A549 (cell line): ENCODE results near the gene SWI5.

Experiments
- E2F6 ChIP-seq: IDR thresholded peaks from 2 replicates; pipeline ENCODE4 v1.6.1; 2012; ENCODE audit warnings: low read depth, borderline replicate concordance
- NFE2L2 ChIP-seq: fragments of 150-350 bp; conservative IDR thresholded peaks from 2 replicates; pipeline ENCODE4 v1.6.1; 2014; ENCODE audit warnings: low read length
- TF ChIP-seq, protein P1 (sequence below): fragments of 450-650 bp; IDR thresholded peaks from 2 replicates; pipeline ENCODE4 v1.6.1; 2014; ENCODE audit warnings: antibody characterized with exemption
- TF ChIP-seq, protein P2 (sequence below): fragments of >200 bp; sonication (Bioruptor Twin); formaldehyde crosslinking; IDR thresholded peaks from 3 replicates; pipeline ENCODE4 v1.5.1; 2016

GRCh38 chr9:128251732-128252100, 24.4 kb upstream of the SWI5 start:
- TF ChIP-seq NFE2L2 (no peak), E2F6 (no peak)
- TF ChIP-seq, protein P1, sequence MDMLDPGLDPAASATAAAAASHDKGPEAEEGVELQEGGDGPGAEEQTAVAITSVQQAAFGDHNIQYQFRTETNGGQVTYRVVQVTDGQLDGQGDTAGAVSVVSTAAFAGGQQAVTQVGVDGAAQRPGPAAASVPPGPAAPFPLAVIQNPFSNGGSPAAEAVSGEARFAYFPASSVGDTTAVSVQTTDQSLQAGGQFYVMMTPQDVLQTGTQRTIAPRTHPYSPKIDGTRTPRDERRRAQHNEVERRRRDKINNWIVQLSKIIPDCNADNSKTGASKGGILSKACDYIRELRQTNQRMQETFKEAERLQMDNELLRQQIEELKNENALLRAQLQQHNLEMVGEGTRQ: no peak
- TF ChIP-seq, protein P2, sequence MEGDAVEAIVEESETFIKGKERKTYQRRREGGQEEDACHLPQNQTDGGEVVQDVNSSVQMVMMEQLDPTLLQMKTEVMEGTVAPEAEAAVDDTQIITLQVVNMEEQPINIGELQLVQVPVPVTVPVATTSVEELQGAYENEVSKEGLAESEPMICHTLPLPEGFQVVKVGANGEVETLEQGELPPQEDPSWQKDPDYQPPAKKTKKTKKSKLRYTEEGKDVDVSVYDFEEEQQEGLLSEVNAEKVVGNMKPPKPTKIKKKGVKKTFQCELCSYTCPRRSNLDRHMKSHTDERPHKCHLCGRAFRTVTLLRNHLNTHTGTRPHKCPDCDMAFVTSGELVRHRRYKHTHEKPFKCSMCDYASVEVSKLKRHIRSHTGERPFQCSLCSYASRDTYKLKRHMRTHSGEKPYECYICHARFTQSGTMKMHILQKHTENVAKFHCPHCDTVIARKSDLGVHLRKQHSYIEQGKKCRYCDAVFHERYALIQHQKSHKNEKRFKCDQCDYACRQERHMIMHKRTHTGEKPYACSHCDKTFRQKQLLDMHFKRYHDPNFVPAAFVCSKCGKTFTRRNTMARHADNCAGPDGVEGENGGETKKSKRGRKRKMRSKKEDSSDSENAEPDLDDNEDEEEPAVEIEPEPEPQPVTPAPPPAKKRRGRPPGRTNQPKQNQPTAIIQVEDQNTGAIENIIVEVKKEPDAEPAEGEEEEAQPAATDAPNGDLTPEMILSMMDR: no peak
